Mammary epithelial cell (primary cell): ENCODE results near the gene CCDC69.

Experiments used
- CTCF ChIP-seq, 2 donors: IDR thresholded peaks in 1 of 2; conservative IDR thresholded peaks in 1 of 2; 2 replicates each; pipeline ENCODE4 v1.5.1; 2011 to 2012; ENCODE audit warnings: inconsistent platforms in 2 of 2, low read length in 2 of 2, mild to moderate bottlenecking in 2 of 2, control low read depth in 1 of 2, low read depth in 1 of 2; ENCODE audit not compliant: insufficient read depth in 1 of 2; ENCODE audit errors: extremely low read depth in 1 of 2
- EZH2 ChIP-seq: IDR thresholded peaks from 2 replicates; pipeline ENCODE4 v1.6.1; 2012; ENCODE audit warnings: low read length, inconsistent platforms, borderline replicate concordance

- TF ChIP-seq CTCF (conservative IDR thresholded peaks at IDR 0.05 in 1 of 2, IDR thresholded peaks at IDR 0.05 in 1 of 2; ENCODE audit: extremely low read depth in 1 of 2, insufficient read depth in 1 of 2, low read depth in 1 of 2, low read length in 2 of 2) = no peak
- TF ChIP-seq EZH2 = no peak
Measured at GRCh38 chr5:151154931-151155774, 68.7 kb downstream of the CCDC69 start.
